GM19099 (cell line): Measurements from ENCODE around the gene DSCAM.

ENCODE experiments used
- POLR2A ChIP-seq: IDR thresholded peaks from 3 replicates; pipeline ENCODE4 v1.6.1; 2011; ENCODE audit warnings: low read depth; ENCODE audit not compliant: insufficient read length; ENCODE audit errors: extremely low read depth

The DSCAM gene

DNA sequence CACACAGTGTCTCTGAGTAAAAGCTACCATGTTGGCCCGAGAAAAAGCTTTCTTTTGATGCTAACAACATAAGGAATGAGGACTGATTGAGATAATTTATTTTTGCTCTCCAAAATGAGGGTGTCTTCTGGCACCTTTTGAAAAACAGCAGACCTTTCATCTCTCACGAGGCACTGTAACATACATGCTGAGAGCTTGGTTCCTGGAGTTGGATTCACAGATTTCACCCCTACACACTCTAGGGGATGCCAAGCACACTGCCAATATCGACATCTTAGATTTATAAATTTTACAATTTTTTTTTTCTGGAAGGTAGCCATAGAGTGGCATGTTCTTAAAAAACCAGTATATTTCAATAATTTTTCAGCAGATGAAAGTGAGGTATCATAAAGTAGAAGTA is 408.3 kb downstream of the DSCAM start:
- TF ChIP-seq POLR2A, result no peak

DNA sequence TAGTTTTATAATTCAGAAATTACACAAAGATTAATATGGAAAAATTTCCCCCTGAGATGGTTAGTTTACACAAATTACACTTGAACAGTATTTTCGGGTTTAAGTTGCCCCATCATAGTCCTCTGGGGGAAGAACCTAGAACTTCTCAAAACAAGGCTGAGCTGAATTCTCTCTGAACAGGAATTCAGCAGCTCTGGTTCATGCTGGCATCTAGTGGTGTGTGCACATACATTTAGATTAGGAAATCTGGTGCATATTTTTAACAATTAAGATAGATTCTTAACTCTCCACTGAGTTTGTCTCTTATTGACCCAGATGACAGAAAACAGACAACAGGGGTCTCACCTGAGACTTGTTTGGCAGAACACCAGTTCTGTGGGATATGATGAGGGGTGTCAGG is 410.7 kb downstream of the DSCAM start:
- no peak for TF ChIP-seq POLR2A

DNA sequence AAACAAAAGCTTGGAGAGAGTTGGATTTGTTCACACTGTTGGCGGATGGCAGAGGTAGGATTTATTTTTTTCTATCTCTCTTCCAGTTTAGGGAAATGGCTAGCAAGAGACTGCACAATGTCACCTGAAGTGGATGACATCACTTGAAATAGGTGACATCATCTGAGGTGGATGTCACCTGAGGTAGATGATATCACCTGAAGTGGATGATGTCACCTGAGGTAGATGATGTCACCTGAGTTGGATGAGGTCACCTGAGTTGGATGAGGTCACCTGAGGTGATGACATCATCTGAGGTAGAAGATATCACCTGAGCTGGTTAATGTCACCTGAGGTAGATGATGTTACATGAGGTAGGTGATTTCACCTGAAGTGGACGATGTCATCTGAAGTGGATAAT is 413.4 kb downstream of the DSCAM start:
- TF ChIP-seq POLR2A, result no peak

DNA sequence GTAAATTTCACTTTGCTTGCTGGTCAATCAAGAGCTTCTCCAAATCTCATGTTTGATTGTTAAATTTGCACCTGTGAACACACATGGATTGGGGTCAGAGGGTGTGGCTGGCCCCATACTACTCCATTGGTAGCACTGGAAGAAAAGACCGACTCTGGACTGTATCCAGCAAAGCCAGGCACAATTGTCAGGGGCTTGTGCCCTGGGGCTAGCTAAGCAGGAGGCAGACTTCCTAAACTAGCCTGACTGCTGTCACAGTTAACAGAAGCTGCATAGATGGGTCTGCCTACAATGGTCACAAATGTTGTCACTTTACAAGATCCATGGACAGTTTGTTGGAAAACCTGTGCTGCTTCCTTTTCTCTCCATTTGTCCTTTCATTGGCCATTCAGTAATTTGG is 421.0 kb downstream of the DSCAM start:
- TF ChIP-seq POLR2A, result no peak

DNA sequence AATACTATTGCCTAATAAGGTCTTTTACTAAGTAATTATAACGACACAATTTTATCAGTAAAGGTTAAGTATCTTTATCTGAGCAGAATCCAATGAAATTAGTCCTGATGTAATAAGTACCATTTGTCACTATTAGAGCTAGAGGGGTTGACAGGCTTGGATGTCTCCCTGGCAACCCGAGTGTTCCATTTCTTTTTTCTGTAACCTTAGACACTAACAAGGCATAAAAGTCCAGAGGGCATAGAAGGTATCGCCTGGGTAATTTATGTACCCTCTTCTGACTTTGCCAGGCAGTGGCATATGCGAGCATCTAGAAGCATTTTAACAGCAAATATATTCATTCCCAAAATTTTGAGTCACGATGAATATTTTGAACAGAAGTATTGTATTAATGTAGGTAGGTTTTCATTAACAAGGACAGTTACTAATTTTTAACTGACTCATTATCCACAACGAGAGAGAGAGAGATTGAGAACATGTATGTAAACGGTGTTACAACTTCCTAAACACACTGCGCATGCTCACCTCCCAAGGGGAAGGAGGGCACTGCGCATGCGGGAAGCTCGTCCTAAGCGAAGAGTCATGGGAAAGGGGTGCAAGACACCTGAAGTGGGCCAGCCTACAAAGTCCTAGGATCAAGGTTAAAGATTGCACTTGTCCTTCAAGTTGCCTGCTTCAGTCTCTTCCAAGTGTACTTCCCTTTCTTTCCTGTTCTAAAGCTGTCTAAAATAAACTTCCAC is 423.9 kb downstream of the DSCAM start:
- no peak for TF ChIP-seq POLR2A

DNA sequence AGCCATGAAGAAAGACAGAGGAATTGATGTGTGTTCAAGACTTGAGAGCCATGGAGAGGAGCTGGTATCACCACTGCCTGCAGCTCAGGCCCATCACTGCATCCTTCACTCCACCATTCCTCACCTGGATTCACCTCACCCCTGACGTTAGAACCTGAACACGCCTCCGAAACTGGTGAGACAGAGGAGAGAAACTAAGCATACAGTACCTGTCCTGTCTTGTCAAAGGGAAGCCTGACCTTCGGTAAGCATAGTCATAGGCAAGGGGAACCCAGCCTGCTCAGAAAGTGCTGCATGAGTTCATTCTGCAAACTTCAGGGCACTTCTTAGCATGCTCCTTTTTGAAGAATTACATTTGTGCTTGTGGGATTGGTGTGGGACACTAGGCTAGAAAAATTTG is 425.8 kb downstream of the DSCAM start:
- TF ChIP-seq POLR2A, result no peak

DNA sequence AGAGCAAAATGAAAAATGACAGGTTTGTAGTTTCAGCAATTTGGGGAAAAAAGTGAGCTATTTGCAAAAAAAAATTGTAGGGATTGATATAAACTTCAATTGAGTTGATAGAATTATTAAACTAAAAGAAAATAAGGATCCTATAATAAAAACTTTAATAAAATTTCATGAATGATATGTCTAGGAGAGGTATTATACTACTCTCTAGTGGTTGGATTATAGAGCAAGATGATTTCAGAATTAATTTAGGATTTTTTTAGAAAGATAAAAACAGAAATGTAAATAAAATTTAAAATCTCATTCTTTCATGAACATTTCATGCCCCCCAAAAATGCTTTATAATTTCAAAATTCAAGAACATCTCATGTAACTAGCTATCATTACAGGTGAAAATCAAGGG is 430.4 kb downstream of the DSCAM start:
- TF ChIP-seq POLR2A, result no peak

DNA sequence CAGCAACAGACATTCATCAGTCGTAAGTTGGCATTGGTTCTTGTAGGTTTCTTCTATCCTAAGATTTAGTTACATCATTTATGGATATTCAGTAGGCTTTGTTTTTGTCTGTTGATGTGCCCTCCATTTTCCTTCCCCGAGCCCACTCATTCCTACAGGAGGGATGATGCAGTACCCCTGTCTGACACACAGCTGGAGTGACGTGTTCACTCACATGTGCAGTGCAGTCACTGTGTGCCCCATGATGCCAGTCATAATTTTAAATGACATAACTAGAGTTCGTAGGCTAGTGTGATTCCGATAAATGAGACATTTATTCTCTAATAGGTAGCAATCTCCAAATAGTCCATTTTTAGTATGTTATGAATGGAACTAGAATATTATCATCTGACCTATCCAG is 438.4 kb downstream of the DSCAM start:
- no peak for TF ChIP-seq POLR2A

DNA sequence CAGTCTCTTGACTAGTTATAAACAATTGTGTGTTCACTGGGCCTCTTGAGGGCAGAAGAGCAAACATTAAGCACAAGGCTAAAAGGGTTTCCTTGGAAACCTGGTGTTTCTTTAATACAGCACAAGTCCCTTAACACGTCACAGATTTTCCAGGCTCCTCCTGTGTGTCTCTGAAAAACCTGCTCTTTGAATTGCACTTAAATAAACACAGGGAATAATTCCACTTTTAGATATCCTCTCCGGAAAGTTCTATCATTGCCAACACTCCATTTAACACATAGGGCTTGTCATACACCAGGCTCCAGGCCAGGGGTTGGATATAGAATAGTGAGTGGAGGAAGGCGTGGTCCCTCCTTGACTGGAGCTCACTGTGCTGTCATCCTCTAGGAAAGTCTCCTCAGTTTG is 442.6 kb downstream of the DSCAM start:
- no peak for TF ChIP-seq POLR2A

DNA sequence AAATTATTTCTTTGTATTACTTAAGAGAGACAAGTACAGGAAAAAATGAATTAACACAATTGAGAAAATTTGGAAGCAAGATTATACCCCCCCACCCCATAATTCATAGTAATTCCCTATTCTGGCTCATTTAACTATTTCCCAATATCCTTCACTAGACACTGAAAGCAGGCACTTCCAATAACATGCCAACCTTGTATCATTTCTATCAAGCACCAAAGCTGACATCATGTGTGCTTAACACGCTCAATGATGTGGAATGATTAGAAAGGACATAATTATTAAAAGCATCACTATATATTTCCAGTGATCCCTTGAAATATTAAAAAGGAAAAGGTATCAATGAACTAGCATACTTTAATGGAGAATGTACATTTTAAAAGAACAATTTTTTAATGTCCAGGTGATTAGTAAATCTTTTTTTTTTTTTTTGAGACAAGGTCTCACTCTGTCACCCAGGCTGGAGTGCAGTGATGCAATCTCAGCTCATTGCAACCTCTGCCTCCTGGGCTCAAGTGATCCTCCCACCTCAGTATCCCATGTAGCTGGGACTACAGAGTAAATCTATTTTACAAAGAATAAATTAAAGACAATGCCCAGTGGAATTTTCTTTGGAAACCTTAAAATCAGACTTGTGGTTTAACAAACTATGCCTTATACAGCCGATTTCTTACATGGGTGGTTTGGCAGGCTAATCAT is 443.9 kb downstream of the DSCAM start:
- TF ChIP-seq POLR2A, result no peak

DNA sequence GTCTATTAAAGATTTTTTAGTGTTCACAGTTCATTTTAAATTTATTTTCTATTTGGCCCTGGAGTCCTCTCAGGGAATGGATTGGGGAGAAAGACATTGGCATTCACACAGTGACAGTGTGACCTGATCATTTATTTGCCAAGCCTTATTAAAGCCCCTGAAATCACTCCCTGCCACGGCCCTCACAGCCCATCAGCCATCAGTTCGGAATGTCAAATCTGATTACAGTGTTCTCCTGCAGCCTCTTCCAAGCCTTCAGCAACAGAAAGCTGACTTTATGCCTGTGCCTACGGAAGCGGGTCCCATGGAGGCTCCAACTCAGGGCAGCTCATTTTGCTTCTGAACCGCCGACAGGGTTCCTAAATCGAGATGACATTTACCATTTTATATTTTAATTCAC is 451.2 kb downstream of the DSCAM start:
- TF ChIP-seq POLR2A, result no peak

DNA sequence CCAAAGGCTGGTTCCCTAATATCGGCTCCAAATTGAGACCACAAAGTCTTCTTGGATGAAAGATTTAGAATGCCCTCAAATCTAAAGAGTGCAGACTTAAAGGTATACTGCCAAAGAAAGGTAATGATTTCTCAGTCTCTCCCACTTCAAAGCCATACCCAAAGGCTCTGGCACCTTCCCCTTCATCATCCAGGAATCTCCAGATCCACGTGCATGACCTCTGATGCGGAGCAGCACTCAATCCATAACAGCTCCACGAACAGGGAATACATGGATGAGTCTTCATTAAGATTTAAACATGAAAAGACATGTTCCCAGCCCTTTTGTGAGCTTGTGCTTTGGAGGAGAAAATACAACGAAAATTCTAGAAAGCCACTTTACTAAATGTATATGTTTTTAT is 453.9 kb downstream of the DSCAM start:
- TF ChIP-seq POLR2A, result no peak

DNA sequence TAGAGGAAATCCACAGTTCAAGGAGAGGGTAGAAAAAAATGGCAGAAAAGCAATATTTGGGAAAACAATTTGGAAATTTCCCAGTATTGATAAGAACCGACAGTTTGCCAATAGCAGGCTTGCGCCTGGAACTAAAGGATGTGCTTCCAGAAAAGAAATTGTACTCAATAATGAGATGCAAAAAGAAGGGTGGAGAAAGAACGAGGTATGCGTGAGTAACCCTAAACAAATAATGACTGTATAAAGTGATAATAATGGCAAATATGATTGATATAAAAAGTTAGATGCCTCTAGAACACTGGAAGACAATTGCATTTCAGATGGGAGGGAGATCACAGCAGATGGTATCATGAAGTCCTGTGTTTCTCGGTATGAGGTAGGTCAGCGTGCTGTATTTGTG is 458.9 kb downstream of the DSCAM start:
- no peak for TF ChIP-seq POLR2A

DNA sequence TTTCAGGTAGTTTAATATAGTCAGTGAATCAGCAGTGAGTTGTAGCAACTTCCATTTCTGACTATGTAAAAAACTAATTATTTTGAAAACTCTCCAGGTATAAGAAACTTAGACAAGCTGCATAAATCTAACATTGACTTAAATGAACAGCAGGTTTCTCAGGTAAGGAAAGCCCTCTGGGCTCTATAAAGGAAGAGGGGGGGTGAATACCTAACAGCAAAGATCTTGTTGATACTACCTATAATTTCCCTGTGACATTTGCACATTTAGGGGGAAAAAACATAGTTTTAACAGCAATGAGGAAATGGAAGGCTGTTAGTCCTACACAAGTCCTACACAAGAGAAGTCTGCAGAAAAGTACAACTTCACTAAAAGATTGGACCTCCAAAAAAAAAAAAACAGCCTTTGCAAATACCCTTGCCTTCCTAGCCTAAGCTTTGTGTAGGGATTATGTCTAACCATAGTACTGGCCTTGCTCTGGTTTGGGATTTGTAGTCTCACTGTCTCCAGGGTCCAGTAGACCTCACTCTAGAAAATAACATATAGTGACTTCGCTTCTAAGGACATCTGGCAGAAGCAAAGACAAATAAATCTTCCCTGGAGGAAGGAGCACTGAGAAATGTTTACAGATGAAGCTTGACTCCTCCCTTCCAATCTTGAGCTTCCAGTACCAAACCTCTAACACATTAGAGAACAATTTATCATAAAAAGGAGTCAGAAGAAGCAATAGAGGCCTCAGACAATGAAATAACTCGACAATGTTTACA is 459.8 kb downstream of the DSCAM start:
- TF ChIP-seq POLR2A, result no peak

DNA sequence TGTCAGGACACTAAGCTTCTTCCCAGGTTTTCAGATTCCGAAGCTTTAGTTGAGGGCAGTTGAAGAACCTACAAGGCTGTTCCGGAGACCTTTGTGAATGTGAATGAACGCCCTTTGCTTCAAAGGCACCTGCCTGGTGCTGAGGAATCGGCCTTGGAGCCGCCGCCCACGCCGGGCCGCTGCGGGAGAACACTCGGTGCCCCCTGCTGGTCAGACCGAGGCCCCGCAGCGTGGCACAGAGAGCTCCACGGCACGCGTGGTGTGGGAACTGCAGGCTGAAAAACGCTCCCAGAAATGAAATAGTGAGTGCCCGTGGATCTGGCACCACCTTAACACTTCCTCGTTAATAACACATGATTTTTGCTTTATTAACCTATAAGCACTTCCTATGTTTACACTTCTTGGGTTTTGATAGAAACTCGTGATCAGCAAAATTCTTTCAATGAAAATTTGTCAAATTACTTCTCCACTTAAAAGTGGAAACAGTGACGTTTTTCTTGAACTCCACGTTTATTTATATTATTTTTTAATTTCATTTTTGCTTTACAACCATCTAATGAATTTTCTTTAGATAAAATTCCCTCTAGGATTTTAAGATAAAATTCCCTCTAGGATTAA is 460.6 kb downstream of the DSCAM start:
- no peak for TF ChIP-seq POLR2A
